GM19328 (cell line): ENCODE measurements around the gene CFI.
"Not testable (repeated sequence)": the region's sequence is repeated elsewhere in the genome, so short reads cannot be mapped to it uniquely, and the experiment has no call there.

Experiments used
- ATAC-seq: cut with Tn5 transposase; IDR thresholded peaks from one replicate; pipeline ENCODE4 v1.9.1; 2021; ENCODE audit warnings: mild to moderate bottlenecking, moderate library complexity; ENCODE audit not compliant: unreplicated experiment

Gene CFI

GRCh38 chr4:109801099-109801789 lies 555 bp downstream of the CFI start:
- ATAC-seq: no peak

DNA sequence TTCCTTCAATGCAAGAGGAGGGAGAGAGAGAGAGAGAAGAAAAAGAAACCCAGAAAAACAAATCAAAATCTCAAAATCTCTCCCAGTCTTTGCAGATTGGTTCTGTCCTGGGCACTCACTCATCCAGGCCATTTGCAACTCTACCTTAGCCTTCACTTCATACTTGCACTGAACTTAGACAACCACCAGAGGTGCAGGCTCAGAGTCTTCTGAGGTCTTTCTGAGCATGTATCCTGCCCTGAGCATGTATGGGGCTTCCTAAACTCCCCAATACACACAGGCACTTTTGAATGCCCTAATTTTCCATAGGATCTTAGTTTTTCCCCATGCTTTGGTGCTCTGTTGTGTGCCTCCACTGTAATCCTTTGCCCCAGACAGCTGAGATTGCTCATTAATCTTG lies 2.9 kb downstream of the CFI start:
- ATAC-seq: no peak

DNA sequence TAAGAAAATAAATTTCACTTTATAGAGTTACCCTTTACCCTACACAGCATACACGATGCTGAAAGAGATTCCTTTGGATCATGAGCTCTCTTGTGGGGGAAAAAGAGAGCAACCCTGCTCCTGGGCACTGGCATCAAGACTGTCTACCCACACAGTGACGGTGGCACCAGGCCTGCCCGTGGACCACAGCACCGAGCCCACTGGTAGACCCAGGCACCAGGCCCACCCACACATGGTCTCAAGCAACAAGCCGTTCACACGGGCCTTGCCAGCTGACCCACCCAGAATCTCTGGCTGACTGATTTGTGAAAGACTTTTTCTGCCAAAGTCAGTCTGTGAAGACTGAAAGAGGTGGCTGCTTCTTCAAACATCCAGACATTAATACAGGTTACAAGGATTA lies 6.7 kb downstream of the CFI start:
- ATAC-seq: no peak

GRCh38 chr4:109787807-109788206 lies 14.0 kb downstream of the CFI start:
- ATAC-seq: no peak

GRCh38 chr4:109786846-109787245 lies 15.0 kb downstream of the CFI start:
- ATAC-seq: no peak

DNA sequence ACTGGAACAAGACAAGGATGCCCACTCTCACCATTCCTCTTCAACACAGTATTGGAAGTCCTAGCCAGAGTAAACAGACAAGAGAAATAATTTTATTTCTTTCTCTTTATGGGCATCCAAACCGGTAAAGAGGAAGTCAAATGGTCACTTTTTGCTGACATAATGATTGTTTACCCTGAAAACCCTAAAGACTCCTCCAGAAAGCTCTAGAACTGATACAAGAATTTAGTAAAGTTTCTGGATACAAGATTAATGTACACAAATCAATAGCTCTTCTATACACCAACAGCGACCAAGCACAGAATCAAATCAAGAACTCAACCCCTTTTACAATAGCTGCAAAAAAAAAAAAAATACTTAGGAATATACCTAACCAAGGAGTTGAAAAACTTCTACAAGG lies 19.7 kb downstream of the CFI start:
- ATAC-seq: not testable (repeated sequence)

GRCh38 chr4:109764789-109765402 lies 36.9 kb downstream of the CFI start:
- no peak for ATAC-seq

GRCh38 chr4:109764376-109764775 lies 37.4 kb downstream of the CFI start:
- no peak for ATAC-seq

- ATAC-seq: no peak
Measured at GRCh38 chr4:109760682-109761081, 41.1 kb downstream of the CFI start.

- no peak for ATAC-seq
Measured at GRCh38 chr4:109755656-109756055, 46.1 kb downstream of the CFI start.

- no peak for ATAC-seq
Measured at GRCh38 chr4:109754093-109754857, 47.5 kb downstream of the CFI start.

DNA sequence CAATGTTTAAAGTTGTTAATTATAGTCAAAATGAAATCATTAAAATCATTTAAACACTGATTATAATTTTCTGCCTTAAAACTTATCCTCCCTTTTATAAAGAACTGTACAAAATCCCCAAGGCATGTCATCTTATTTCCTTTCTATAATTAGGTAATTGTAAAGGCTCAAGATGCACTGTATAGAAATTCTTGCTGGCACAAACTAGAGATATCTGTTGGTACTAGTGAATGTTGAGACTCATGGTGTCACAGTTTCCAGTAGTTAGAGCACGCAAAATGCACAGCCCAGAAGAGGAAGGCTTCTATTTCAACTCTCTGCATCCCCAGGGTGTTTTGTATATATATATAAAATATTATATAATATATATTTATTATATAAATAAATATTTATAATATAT lies 49.3 kb downstream of the CFI start:
- ATAC-seq: no peak

DNA sequence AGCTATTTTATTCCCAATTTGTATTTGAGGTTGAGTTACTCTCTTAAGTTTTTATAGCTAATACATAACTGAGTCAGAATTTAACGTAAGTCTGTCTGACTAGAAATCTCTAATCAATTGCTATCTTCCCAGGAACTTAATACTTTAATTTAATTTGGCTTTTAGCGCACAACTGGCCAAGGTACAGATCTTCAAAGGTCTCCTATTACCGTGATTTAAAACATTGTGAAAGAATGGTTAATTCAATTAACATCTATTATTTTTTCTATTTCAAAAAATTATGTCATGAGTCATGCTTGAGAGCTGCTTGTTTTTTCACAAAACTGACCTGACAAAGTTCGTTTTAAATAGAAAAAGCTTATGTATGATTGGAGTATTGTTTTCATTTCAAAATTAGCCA lies 49.9 kb downstream of the CFI start:
- no peak for ATAC-seq

DNA sequence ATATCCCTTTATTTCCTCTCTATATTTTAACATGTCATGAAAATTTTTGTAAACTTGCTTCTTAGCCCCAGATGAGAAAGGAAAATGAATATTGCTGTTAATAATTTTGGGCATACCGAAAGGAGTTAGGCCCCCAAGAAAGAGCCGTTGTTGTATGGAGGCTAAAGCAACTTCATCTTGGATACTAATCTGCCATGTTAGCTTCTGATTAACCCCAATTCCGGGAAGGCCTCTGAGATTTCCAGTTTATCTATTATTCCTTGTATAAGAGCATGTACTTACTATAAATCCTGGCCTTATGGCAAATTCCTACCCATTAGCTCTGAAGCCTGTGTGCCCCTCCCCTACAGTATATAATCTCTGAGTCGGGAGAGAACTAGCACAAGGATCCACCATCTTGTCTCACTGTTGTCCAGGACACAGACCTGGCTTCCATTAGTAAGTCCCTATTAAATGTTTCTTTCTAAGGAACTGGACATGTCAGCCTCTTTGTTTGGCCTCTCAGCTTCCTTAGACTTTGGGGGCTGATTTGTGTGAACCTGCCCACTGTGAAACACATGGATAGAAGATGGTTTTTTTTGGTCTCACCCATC lies 51.1 kb downstream of the CFI start:
- ATAC-seq: no peak

DNA sequence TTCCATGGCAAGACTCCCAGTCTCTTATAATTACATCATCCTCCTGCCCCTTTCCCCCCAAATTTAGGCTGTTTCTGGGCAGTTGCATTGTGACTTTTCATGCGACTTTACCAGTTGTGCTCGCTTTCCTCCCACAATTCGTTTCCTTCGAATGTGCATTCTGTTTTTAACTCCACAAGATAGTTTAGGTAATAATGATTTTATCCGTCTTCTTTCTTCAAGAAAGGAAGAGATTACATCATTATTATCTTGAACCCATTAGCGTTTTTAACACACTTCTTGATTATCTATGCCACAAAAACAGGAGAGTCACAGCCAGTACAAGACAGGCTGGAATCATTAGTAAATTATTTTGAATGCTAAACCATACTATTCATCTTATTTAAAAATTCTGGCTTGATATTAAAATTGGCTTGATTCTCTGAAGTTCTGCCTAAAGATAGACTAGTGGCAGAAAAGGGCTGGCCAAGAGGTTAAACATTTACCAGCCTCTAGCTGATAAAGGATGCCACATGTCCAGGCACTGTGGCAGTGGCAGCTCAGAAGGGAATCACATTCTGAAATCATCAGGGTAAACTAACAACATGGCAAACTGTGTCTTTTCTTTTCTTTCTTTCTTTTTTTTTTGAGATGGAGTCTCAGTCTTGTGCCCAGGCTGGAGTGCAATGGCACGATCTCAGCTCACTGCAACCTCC lies 52.3 kb downstream of the CFI start:
- no peak for ATAC-seq

DNA sequence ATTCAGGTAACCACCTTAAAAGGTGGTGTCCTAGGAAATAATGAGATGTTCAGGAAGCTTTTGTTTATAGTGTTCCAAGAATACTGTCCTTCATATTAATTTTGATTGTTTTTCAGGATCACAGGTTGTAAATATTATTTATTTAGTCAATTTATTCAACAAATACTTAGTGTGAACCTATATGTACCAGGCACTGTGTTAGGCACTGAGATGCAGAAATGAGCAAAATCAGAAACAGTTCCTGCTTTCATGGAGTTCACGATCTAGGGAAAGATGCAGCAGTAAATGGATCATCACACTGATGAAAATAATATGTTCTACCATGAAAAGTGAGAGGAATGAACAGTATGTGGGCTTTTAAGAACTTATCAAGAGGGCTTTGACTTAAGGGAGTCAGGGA lies 53.7 kb downstream of the CFI start:
- ATAC-seq: no peak

- no peak for ATAC-seq
Measured at GRCh38 chr4:109746728-109747127, 55.1 kb downstream of the CFI start.

- ATAC-seq: no peak
Measured at GRCh38 chr4:109745830-109746229, 56.0 kb downstream of the CFI start.

DNA sequence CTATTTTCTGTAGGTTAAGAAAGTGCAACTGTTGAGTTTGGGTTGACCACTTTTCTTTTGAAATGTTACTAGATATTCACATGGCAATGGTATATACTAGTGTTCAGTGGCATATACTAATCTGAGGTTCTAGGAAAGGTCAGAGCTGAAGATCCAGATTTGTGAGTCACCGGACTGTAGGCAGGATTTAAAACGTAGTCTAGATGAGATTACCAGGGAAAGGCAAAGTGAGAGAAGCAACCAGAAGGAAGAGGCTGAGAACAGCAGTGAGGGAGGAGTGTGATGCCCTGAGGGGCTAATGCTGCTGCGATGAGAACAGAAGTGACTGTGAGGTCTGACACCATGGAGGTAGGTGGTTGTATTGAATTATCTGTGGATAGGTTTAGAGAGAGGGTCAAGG lies 62.3 kb downstream of the CFI start:
- no peak for ATAC-seq

DNA sequence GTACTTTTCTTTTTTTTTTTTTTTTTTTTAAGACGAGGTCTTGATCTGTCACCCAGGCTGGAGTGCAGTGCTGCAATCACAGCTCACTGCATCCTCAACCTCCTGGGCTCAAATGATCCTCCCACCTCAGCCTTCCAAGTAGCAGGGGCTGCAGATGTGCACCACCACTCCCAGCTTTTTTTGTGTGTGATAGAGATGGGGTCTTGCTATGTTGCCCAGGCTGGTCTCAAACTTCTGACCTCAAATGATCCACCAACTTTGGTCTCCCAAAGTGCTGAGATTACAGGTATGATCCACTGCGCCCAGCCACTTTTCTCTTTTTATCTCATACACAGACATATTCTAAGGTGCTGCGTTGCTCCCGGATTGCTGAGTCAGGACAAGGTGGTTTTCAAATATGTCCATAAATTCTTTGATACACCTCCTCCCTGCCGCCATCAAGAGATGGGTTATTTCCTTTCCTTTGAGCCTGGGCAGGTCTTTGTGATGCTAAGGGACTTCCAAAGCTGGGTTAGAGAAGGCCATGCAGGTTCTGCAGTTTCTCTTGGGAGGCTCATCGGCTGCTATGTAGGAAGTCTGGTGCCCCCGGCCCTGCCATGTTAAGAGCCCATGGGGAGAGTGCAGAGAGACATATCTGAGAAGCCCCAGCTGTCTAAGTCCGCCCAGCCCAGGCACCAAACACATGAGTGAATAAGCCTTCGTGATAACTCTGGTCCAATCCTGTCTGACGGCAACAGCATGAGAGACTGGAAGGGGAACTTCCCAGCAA lies 63.5 kb downstream of the CFI start:
- ATAC-seq: no peak
